HepG2 (cell line): ENCODE data around the gene CCDC183. TPM values are rescaled to one million over a fixed set of nuclear protein-coding genes. Genes with fewer than 3 reads are reported as not detected.

Experiments used
- AHDC1 ChIP-seq: sonication (generic); formaldehyde crosslinking; IDR thresholded peaks from 2 replicates; pipeline ENCODE4 v1.5.1; 2020; ENCODE audit warnings: mild to moderate bottlenecking, missing genetic modification reagents, borderline replicate concordance
- ATF2 ChIP-seq: sonication (generic); formaldehyde crosslinking; IDR thresholded peaks from 2 replicates; pipeline ENCODE4 v1.4.0; 2020; ENCODE audit warnings: missing genetic modification reagents
- HDAC1 ChIP-seq: sonication (generic); formaldehyde crosslinking; IDR thresholded peaks from 2 replicates; pipeline ENCODE4 v1.5.1; 2020; ENCODE audit warnings: mild to moderate bottlenecking, missing genetic modification reagents
- HMG20B ChIP-seq: conservative IDR thresholded peaks from 2 replicates; pipeline ENCODE4 v1.6.1; 2016; ENCODE audit warnings: missing genetic modification reagents, missing compliant biosample characterization
- HNRNPL ChIP-seq: fragments of 200-400 bp; formaldehyde crosslinking; IDR thresholded peaks from 2 replicates; pipeline ENCODE4 v1.6.1; 2017; ENCODE audit warnings: mild to moderate bottlenecking, low read depth, low read length
- JARID2 ChIP-seq: sonication (generic); formaldehyde crosslinking; IDR thresholded peaks from 2 replicates; pipeline ENCODE4 v1.8.1; 2023; ENCODE audit warnings: missing genetic modification reagents, inconsistent platforms; ENCODE audit not compliant: insufficient replicate concordance
- KDM5A ChIP-seq: fragments of 200-600 bp; sonication (generic); IDR thresholded peaks from 2 replicates; pipeline ENCODE4 v1.7.0; 2018; ENCODE audit warnings: antibody characterized with exemption, mild to moderate bottlenecking, low read length, borderline replicate concordance
- KMT2A ChIP-seq: sonication (generic); formaldehyde crosslinking; IDR thresholded peaks from 2 replicates; pipeline ENCODE4 v1.4.0; 2020; ENCODE audit warnings: missing genetic modification reagents
- LBX2 ChIP-seq: sonication (generic); formaldehyde crosslinking; IDR thresholded peaks from 2 replicates; pipeline ENCODE4 v1.5.0; 2020; ENCODE audit warnings: missing genetic modification reagents, mild to moderate bottlenecking, borderline replicate concordance
- NR2F1 ChIP-seq, 2 experiments: fragments of 450-650 bp in 1 of 2; formaldehyde crosslinking in 1 of 2; IDR thresholded peaks; 2 replicates each; pipeline versions ENCODE4 v1.5.0 to v1.6.1; 2016 to 2020; ENCODE audit warnings: mild to moderate bottlenecking in 1 of 2, missing compliant biosample characterization in 1 of 2, missing genetic modification reagents in 1 of 2, moderate library complexity in 1 of 2
- RFX5 ChIP-seq: IDR thresholded peaks from 2 replicates; pipeline ENCODE4 v1.6.1; 2011; ENCODE audit warnings: low read depth, low read length, improper control_type of control experiment
- SIN3B ChIP-seq: fragments of 150-350 bp; IDR thresholded peaks from 2 replicates; pipeline ENCODE4 v1.6.1; 2014; ENCODE audit warnings: low read length
- YY1 ChIP-seq: IDR thresholded peaks from 2 replicates; pipeline ENCODE4 v1.6.1; 2011; ENCODE audit warnings: low read length, low read depth, moderate library complexity, mild to moderate bottlenecking; ENCODE audit not compliant: insufficient read depth, insufficient replicate concordance
- ZBTB26 ChIP-seq: IDR thresholded peaks from 2 replicates; pipeline ENCODE4 v1.6.1; 2016; ENCODE audit warnings: missing compliant biosample characterization, missing genetic modification reagents, borderline replicate concordance
- ZFP62 ChIP-seq: sonication (generic); formaldehyde crosslinking; IDR thresholded peaks from 2 replicates; pipeline ENCODE4 v1.4.0; 2020; ENCODE audit warnings: missing genetic modification reagents
- ZNF678 ChIP-seq: sonication (generic); formaldehyde crosslinking; IDR thresholded peaks from 2 replicates; pipeline ENCODE4 v1.4.0; 2020; ENCODE audit warnings: mild to moderate bottlenecking, missing genetic modification reagents
- polyA plus RNA-seq, 8 experiments: library from polyadenylated mRNA; depleted of rRNA in 3 of 8; stranded (reverse) in 7 of 8; unstranded in 1 of 8; fragments of >200 nt; fragmentation: Illumina TruSeq in 4 of 8; extraction: Trizol in 4 of 8; gene quantifications; 2 replicates each; pipeline versions ENCODE4 v1.2.1 to v1.2.3, GENCODE V29; 2011 to 2016; ENCODE audit warnings: low read depth in 4 of 8, missing spikeins in 1 of 8, mixed read lengths in 1 of 8; ENCODE audit not compliant: insufficient read depth in 1 of 8
- total RNA-seq, 5 experiments: library from RNA; depleted of rRNA; stranded (reverse); fragments of >200 nt; fragmentation: Illumina TruSeq; extraction: Trizol; gene quantifications; 2 replicates each; pipeline ENCODE4 v1.2.3, GENCODE V29; 2016; ENCODE audit warnings: low read depth in 1 of 5
- TF ChIP-seq, protein P1 (sequence below): sonication (generic); formaldehyde crosslinking; IDR thresholded peaks from 2 replicates; pipeline ENCODE4 v1.4.0; 2020; ENCODE audit warnings: mild to moderate bottlenecking, missing genetic modification reagents

The CCDC183 gene
- total and polyA plus RNA-seq, 2 of the 13 experiments (the other 11 are each of a cell fraction or from before 2014, with no cell fraction given) = 5.0 to 66.4 TPM

DNA sequence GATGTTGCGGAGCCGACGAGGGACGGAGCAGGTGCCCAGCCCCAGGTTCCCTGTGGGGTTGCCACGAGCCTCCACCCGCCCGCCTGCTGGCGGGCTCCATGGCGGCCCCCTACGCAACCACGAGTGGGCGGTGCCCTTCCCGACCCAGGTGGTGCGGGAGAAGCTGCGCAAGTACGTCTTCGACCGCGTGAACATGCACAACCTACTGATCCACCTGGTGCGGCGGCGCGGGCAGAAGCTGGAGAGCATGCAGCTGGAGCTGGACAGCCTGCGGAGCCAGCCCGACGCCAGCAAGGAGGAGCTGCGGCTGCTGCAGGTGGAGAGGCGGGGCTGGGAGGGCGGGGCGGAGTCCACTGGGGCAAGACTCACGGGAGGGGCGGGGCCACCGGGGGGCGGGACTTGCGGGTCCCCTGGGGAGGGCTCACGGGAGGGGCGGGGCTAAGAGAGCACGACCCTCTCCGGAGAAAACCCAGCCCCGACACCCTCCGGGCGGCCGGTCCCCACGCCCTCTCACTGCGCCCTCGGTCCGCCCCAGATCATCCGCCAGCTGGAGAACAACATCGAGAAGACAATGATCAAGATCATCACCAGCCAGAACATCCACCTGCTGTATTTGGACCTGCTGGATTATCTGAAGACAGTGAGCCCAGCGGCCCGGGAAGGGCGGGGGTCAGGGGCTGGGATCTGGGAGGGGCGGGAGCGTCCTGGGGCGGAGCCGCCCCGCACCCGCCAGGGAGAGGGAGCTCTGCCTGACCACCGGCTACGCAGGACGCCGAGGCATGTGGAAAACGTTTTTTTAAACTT is 3.9 kb downstream of the CCDC183 start (continued):
- TF ChIP-seq, protein P1, sequence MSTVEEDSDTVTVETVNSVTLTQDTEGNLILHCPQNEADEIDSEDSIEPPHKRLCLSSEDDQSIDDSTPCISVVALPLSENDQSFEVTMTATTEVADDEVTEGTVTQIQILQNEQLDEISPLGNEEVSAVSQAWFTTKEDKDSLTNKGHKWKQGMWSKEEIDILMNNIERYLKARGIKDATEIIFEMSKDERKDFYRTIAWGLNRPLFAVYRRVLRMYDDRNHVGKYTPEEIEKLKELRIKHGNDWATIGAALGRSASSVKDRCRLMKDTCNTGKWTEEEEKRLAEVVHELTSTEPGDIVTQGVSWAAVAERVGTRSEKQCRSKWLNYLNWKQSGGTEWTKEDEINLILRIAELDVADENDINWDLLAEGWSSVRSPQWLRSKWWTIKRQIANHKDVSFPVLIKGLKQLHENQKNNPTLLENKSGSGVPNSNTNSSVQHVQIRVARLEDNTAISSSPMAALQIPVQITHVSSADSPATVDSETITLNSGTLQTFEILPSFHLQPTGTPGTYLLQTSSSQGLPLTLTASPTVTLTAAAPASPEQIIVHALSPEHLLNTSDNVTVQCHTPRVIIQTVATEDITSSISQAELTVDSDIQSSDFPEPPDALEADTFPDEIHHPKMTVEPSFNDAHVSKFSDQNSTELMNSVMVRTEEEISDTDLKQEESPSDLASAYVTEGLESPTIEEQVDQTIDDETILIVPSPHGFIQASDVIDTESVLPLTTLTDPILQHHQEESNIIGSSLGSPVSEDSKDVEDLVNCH (CRISPR knock-in tag) = no peak
- no peak for TF ChIP-seq LBX2 (CRISPR knock-in tag)
- TF ChIP-seq JARID2 (CRISPR knock-in tag) = no peak
- TF ChIP-seq ATF2 = no peak
- peak; percentile 66 for TF ChIP-seq YY1
- TF ChIP-seq NR2F1 (CRISPR knock-in tag; IDR thresholded peaks at IDR 0.05) = no peak
- TF ChIP-seq RFX5 = no peak; the same call in 1 of the 2 replicates
- no peak for TF ChIP-seq AHDC1 (CRISPR knock-in tag)
- TF ChIP-seq ZBTB26 (CRISPR knock-in tag) = peak; percentile 16; the same call in 1 of the 2 replicates
- TF ChIP-seq KDM5A = peak; percentile 75; the same call in 1 of the 2 replicates
- no peak for TF ChIP-seq SIN3B
- TF ChIP-seq HMG20B = no peak
- TF ChIP-seq HDAC1 (CRISPR knock-in tag) = peak; percentile 56; the same call in 1 of the 2 replicates
- no peak for TF ChIP-seq HNRNPL
- TF ChIP-seq ZFP62 = no peak
- no peak for TF ChIP-seq ZNF678 (CRISPR knock-in tag)
- TF ChIP-seq KMT2A (CRISPR knock-in tag) = 0 out of 2 replicates have a peak, but pooled peaks have one; percentile 2
